Endodermal cell (in vitro differentiated cells): Measurements from ENCODE around the gene SDC4. TPM values are rescaled to one million over a fixed set of nuclear protein-coding genes. Genes with fewer than 3 reads are reported as not detected.

ENCODE experiments used
- DNase-seq: peaks from one replicate; pipeline ENCODE4 v3.0.0-alpha.2; 2017
- H3K27ac ChIP-seq: 2 replicates; pipeline ENCODE4 v1.5.1; 2013; ENCODE audit warnings: mild to moderate bottlenecking, low read depth, low read length, moderate library complexity
- H3K27me3 ChIP-seq: 2 replicates; pipeline ENCODE4 v1.6.1; 2013; ENCODE audit warnings: mild to moderate bottlenecking, low read length, moderate library complexity; ENCODE audit not compliant: insufficient read depth, control insufficient read depth, poor library complexity, severe bottlenecking
- H3K36me3 ChIP-seq: 2 replicates; pipeline ENCODE4 v1.7.0; 2013; ENCODE audit warnings: mild to moderate bottlenecking, low read length, moderate library complexity; ENCODE audit not compliant: control insufficient read depth, insufficient read depth
- H3K4me1 ChIP-seq: one replicate; pipeline ENCODE4 v1.7.0; 2013; ENCODE audit warnings: low read length; ENCODE audit not compliant: control insufficient read depth, insufficient read depth
- H3K4me3 ChIP-seq: 2 replicates; pipeline ENCODE4 v1.5.1; 2013; ENCODE audit warnings: mild to moderate bottlenecking, low read length, moderate library complexity
- H3K9ac ChIP-seq: 2 replicates; pipeline ENCODE4 v1.6.1; 2013; ENCODE audit warnings: mild to moderate bottlenecking, low read length, moderate library complexity; ENCODE audit not compliant: poor library complexity, severe bottlenecking; ENCODE audit errors: extremely low read depth
- H3K9me3 ChIP-seq: 2 replicates; pipeline ENCODE4 v1.6.1; 2013; ENCODE audit warnings: mild to moderate bottlenecking, low read length, moderate library complexity; ENCODE audit not compliant: control insufficient read depth
- H3K27ac Mint-ChIP-seq: 2 replicates; pipeline ENCODE4 v1.8.0; 2020; ENCODE audit warnings: mixed read lengths
- H3K27me3 Mint-ChIP-seq: 2 replicates; pipeline ENCODE4 v1.8.0; 2021; ENCODE audit warnings: mild to moderate bottlenecking, mixed read lengths; ENCODE audit not compliant: insufficient read depth
- H3K36me3 Mint-ChIP-seq: 2 replicates; pipeline ENCODE4 v1.8.0; 2020; ENCODE audit warnings: low read depth, mixed read lengths
- H3K4me1 Mint-ChIP-seq: 2 replicates; pipeline ENCODE4 v1.8.0; 2020; ENCODE audit warnings: mixed read lengths
- H3K4me3 Mint-ChIP-seq: 2 replicates; pipeline ENCODE4 v1.8.0; 2020; ENCODE audit warnings: mild to moderate bottlenecking, moderate library complexity, mixed read lengths
- H3K9me3 Mint-ChIP-seq: 2 replicates; pipeline ENCODE4 v1.8.0; 2020; ENCODE audit warnings: mild to moderate bottlenecking, mixed read lengths
- CTCF ChIP-seq: fragments of 200-600 bp; sonication (generic); conservative IDR thresholded peaks from 2 replicates; pipeline ENCODE4 v1.5.0; 2021; ENCODE audit warnings: antibody characterized with exemption, mild to moderate bottlenecking
- WGBS, 2 experiments: methylation state at CpG; one replicate each; pipeline versions ENCODE4 v1.1.5 to v1.1.7; 2013; ENCODE audit warnings: missing lambda C conversion rate in 2 of 2, mixed read lengths in 1 of 2; ENCODE audit not compliant: insufficient coverage in 1 of 2, insufficient read length in 1 of 2; 5-methylcytosine and 5-hydroxymethylcytosine counted together
- total RNA-seq, 2 donors: library from RNA; stranded (reverse); fragmentation: NEBNext Ultra II Directional in 1 of 2; extraction: Animal tissue kit (Norgen Biotek cat#: 25700) in 1 of 2; gene quantifications; 2 replicates in 1 of 2; 3 replicates in 1 of 2; pipeline ENCODE4 v1.2.1, GENCODE V29; 2021

The SDC4 gene
- total RNA-seq, 2 donors from 2014 or later, result 78.0 to 118 TPM

DNA sequence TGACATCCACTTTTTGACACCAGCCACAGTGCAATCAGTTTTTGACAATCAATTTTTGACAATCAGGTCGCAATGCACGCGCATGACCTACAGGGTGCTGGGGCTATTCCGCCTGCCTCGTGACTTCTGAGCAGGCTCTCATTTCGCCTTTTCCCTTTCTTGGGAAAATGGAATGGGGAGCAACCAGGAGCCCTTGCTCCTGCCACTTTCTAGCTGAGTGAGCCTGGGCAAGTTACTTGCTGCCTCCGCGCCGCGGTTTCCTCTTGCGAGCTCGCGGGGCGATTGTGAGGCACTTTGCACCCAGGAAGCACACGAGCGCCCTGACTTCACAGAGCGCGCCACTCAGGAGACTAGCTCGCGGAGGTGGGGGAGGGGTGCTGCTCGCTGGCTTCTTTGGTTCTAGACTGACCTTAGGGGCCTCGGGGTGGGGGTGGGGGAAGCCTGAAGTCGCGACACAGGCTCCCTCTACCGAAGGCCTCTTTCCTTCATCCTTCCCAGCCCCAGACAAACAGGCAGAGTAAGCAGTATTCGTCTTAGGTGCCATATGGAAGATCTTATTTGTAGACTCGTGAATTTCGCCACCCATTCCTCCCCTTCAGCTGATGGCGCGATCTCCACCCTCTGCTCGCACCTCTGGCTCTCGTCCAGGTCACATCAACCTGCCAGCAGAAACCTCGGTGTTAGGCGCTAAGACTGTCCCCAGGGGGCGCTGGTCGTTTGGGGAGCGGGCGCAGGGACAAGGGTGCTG is 25.3 kb upstream of the SDC4 start:
- H3K4me3 ChIP-seq, result no peak overlapping the region
- peaks cover 30% of the 10 kb centered on the region for H3K36me3 ChIP-seq
- Mint-ChIP-seq H3K27ac (peak overlapping the region; percentile 55), H3K27me3 (peaks cover 12% of the 10 kb centered on the region), H3K9me3 (no peaks in the 10 kb centered on the region), H3K4me1 (peaks cover 37% of the 10 kb centered on the region), H3K36me3 (peaks cover 3% of the 10 kb centered on the region), H3K4me3 (peak overlapping the region; percentile 57)
- H3K27me3 ChIP-seq, result no peaks in the 10 kb centered on the region
- DNase-seq, result peak; percentile 97
- peak; percentile 96 for TF ChIP-seq CTCF
- H3K9ac ChIP-seq, result no peak overlapping the region
- H3K9me3 ChIP-seq, result no peaks in the 10 kb centered on the region
- H3K4me1 ChIP-seq, result peaks cover 34% of the 10 kb centered on the region
- WGBS, 2 experiments, result 43 to 64% methylated on average over 11 to 38 of the region's 38 CpGs
- H3K27ac ChIP-seq, result no peak overlapping the region

GRCh38 chr20:45372646-45373352 is 24.6 kb upstream of the SDC4 start:
- H3K9ac ChIP-seq, result no peak overlapping the region
- no peak overlapping the region for H3K27ac Mint-ChIP-seq
- no peaks in the 10 kb centered on the region for H3K9me3 ChIP-seq
- H3K36me3 Mint-ChIP-seq, result peaks cover 10% of the 10 kb centered on the region
- H3K27ac ChIP-seq, result no peak overlapping the region
- H3K4me3 Mint-ChIP-seq, result peak overlapping the region; percentile 57
- DNase-seq, result peak; percentile 81
- H3K9me3 Mint-ChIP-seq, result no peaks in the 10 kb centered on the region
- TF ChIP-seq CTCF, result no peak
- WGBS, 2 experiments, result 90% methylated on average over 18 to 30 of the region's 30 CpGs
- no peak overlapping the region for H3K4me3 ChIP-seq
- H3K4me1 Mint-ChIP-seq, result peaks cover 31% of the 10 kb centered on the region
- H3K27me3 Mint-ChIP-seq, result peaks cover 12% of the 10 kb centered on the region
- H3K36me3 ChIP-seq, result peaks cover 37% of the 10 kb centered on the region
- no peaks in the 10 kb centered on the region for H3K27me3 ChIP-seq
- H3K4me1 ChIP-seq, result peaks cover 29% of the 10 kb centered on the region

- H3K4me1 Mint-ChIP-seq, result peaks cover 27% of the 10 kb centered on the region
- no peak for DNase-seq
- Histone ChIP-seq H3K36me3 (peaks cover 43% of the 10 kb centered on the region), H3K27me3 (no peaks in the 10 kb centered on the region), H3K4me3 (no peak overlapping the region), H3K4me1 (peaks cover 25% of the 10 kb centered on the region), H3K9me3 (no peaks in the 10 kb centered on the region), H3K27ac (no peak overlapping the region), H3K9ac (no peak overlapping the region)
- H3K36me3 Mint-ChIP-seq, result peaks cover 15% of the 10 kb centered on the region
- no peak for TF ChIP-seq CTCF
- H3K27ac Mint-ChIP-seq, result no peak overlapping the region
- no peaks in the 10 kb centered on the region for H3K9me3 Mint-ChIP-seq
- peaks cover 12% of the 10 kb centered on the region for H3K27me3 Mint-ChIP-seq
- peak overlapping the region; percentile 57 for H3K4me3 Mint-ChIP-seq
- 95 to 96% methylated on average over 6 to 10 of the region's 10 CpGs for WGBS, 2 experiments
These were observed 24.0 kb upstream of the SDC4 start for GRCh38 chr20:45372241-45372640.
